ENCODE results near the gene ADCY9.
"Not testable (repeated sequence)": the region's sequence is repeated elsewhere in the genome, so short reads cannot be mapped to it uniquely, and the experiment has no call there.

The ADCY9 gene

DNA sequence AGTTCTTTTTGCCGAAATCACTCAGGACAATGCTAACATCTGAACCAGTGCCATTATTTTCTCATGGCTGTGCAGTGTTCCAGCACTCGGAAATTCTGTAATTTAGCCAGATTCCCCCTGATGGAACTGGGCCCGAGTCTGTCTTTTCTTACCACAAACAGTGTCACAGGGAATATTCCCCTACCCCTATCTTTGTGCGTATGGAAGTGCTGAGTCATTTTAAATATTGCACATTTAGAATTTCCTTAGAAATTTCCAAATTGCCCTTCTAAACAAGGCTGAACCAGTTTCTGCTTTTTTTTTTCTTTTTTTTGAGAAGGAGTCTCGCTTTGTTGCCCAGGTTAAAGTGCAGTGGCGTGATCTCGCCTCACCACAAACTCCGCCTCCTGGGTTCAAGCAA is 147.7 kb downstream of the ADCY9 start:
- DNase-seq, result no peak

- no peak for DNase-seq
These were observed 149.6 kb downstream of the ADCY9 start for GRCh38 chr16:3966681-3967080.

DNA sequence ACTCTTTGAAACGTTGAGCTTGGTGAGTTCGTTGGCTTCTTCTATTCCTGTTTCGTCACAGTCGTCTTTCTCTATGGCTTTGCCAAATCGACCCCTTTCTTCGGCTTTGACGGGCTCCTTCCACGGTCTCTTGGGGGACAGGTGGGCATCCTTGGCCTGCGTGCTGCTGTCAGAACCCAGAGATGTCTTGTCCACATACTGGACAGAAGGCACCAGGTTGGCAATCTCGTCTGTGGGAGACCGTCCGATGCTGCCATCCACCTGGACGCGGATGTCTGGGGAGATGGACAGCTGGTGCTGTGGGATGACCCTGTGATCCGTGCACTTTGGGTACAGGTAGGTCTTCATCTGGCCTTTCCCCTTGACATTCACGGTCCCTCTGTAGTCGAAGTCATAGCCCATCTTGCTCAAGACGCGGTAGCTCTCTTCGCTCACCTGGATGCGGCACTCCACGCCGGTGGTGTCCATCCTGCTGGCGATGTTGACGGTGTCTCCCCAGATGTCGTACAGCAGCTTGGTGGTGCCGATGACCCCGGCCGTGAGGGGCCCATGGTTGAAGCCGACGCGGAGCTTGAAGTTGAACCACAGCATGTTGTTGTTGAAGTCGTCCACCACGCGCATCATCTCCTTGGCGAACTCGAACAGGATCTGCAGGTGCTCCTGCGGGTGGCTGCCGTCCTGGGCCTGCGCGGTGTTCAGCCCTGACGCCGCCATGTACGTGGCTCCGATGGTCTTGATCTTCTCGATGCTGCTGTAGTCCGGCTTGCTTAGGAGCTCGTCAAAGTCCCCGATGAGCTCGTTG is 150.3 kb downstream of the ADCY9 start:
- DNase-seq, result no peak

DNA sequence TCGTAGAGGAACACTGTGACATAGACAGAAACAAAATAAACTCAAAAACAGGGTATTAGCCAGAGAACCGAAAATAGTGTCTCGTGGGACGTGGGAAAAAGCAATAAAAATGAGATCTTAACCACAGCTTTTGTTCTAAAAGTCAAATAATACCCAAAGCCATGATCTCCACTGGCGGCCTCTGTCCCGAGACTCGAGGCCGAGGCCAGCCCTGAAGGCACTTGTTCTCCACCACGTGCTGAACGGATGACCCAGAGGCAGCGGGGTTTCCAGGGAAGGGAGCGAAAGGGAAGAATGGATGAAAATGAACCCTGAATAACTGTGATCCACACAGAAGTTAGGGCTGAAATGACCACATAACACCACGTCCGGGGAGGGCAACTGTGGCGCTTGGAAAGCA is 150.9 kb downstream of the ADCY9 start:
- DNase-seq, result no peak

DNA sequence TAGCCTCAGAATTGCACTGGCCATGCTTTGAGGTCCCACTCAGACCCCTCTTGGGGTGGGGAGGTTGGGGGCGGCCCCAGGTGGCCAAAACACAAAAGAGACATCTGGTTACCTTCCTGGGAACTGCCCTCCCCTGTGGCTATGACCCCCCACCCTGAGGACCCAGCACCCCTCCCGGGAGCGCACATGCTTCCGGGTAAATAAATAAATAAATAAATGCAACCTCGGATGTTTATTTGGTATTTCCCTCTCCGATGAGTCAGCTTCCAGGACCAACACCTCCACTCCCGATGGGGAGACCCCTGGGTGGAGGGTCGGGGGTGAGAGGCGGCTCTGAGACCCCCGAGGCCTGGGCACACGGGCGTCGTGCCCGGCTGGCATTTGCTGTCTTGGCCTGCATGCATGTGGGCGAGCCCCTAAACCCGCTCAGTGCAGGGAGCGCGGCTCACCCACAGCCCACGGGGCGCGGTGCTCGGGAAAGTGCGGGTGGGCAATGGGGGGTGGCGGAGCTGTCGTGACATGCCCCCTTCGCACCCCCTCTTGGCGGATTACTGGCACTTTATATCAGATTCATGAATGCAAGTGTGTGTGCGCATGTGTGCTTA is 151.5 kb downstream of the ADCY9 start:
- DNase-seq, result no peak

DNA sequence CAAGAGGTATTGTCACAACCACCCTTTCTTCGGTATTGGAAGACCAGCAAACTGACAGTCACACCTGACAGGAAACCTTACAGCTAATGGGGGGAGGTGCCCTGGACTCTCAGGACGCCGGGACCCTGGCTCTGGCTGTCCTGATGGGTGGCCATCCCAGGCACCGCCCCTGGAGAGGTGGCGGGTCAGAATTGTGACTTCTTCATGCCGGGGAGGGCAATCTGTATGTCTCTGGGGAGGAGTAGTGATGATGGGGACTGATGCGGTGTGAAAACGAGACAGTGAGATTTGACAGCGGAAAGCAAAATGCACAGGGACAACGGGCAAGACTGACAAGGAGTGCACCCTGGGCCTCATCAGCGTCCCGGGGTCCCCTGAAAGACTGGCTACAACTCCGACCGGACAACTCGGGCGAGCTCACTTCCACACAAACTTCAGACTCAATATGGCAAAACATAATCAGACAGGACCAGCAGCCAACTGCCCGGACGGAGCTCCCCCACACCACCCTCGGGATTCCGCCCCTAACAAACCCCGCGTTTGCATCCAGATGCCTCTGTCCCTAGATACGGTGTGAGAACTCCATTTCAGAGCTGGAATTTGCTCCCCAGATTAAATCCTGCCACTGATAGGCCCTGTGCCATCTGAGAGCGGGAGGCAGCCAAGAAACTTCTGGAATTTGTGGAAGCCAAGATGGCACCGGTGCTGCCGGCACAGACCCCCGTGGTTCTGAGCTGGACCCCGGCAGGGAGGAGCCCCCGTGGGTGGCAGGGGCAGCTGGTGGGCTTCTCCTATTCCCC is 152.2 kb downstream of the ADCY9 start:
- no peak for DNase-seq

GRCh38 chr16:3963203-3963602 is 153.0 kb downstream of the ADCY9 start:
- DNase-seq, result no peak

GRCh38 chr16:3961449-3961849 is 154.8 kb downstream of the ADCY9 start:
- DNase-seq, result no peak

DNA sequence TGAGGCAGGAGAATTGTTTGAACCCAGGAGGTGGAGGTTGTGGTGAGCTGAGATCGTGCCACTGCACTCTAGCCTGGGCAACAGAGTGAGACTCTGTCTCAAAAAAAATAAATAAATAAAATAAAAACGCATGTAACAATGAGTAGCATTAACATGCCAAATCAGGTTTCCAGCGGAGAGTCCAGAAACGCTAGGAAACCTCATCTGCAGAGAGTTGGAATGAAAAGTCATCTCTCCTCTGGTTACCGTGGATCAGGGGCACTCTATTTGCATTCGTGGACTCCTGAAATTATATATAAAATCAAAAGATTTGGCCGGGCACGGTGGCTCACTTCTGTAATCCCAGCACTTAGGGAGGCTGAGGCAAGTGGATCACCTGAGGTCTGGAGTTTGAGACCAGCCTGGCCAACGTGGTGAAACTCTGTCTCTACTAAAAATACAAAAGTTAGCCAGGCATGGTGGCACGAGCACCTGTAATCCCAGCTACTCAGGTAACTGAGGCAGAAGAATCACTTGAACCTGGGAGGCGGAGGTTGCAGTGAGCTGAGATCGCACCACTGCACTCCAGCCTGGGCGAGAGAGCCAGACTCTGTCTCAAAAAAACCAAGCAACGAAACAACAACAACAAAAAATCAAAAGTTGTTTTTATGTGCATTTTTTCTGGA is 156.2 kb downstream of the ADCY9 start:
- DNase-seq, result not testable (repeated sequence)

- no peak for DNase-seq
These were observed 157.1 kb downstream of the ADCY9 start for GRCh38 chr16:3959148-3959547.

GRCh38 chr16:3957344-3957980 is 158.8 kb downstream of the ADCY9 start:
- no peak for DNase-seq

DNA sequence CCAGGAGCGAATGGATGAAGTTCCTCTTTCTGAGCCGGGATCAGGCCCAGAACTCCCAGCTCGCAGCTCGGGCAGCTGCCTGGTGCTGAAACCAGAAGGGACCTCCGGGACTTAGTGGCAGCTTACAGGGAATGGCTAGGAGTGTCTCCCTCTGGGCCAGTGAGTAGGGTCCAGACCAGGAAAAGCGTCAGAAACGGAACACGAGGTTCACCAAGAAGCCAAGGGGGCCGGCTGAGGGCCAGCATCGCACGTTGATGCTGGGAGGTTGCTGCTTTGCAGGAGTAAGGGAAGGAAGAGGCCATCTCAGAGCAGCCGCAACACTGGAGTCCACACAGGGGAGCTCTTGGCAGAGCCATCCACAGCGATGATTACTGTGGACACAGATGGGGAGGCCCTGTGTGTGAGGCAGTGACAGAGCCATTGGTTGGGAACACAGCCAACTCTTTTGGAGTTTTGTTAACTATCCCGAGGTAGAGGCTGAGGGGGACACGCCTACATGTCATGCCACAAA is 161.8 kb downstream of the ADCY9 start:
- DNase-seq, result peak in 1 of 2 experiments; percentile 57

- no peak for DNase-seq
These were observed 162.4 kb downstream of the ADCY9 start for GRCh38 chr16:3953728-3954410.

GRCh38 chr16:3952737-3953131 is 163.5 kb downstream of the ADCY9 start:
- DNase-seq, result no peak

DNA sequence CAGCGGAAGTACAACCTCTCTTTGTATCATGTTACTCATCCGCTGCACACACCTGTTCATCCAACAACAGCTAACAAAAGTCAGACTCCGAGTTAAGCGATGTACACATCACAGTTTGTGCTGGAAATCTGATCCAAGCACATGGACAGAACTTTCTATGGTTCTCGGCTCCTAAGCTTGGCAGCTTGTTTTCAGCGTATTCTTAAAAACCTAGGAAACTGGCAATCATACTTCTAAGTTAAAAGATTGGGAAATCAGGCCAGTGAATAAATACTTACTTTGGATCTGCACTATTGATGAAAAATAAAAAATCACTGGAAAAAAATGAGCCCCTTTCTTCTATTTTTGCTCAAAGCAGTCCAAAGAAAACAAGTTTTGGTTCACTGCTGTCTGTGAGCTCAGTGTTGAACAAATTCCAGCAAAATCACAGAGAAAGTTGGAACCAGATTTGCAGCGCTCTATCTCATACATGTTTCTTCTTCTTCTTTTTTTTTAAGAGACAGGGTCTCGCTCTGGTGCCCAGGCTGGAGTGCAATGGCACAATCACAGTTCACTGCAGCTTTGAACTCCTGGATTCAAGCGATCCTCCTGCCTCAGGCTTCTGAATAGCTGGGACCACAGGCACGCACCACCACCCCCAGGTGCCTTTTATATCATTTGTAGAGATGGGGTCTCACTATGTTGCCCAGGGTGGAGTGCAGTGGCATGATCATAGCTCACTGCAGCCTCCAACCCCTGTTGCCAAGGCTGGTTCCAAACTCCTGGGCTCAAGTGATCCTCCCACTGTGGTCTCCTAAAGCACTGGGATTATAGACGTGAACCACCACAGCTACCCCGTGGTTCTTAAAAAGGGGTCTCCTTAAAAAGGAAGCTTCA is 164.1 kb downstream of the ADCY9 start:
- peak; percentile 68 to 83 for DNase-seq

DNA sequence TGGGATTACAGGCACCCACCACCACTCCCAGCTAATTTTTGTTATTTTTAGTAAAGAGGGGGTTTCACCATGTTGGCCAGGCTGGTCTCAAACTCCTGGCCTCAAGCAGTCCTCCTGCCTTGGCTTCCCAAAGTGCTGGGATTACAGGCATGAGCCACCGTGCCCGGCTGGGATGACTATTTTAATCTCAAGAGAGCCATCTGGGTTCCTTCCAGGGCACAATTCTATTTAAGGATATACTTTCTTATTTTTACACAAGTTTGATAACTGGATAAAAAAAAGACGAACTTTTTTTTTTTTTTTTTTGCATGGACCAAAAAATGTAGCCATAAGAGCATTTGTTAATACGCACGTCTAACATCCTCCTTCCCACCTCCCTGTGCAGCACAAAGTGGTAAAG is 164.9 kb downstream of the ADCY9 start:
- DNase-seq, result peak in 1 of 2 experiments; percentile 32

- peak in 1 of 2 experiments; percentile 61 for DNase-seq
These were observed 165.7 kb downstream of the ADCY9 start for GRCh38 chr16:3950343-3951193.

GRCh38 chr16:3949946-3950342 is 166.3 kb downstream of the ADCY9 start:
- no peak for DNase-seq

DNA sequence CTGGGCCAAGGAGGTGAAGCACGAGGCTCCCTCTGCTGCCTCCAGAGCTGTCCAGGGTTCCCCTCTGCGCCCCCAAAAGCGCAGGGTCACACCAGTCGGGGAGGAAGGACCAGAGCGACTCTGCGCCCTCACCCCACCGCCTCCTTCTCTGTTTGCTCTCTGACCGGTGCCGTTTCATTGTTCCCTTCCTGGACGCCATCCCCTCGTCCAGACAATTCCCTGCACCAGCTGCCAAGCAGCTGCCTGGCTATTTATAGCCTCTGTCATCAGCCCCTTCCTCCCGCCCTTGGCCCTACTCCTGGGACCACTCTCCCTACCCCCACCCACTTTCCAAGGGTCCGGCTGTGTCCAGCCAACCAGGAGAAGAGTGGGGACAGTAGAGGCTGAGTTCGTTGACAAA is 167.0 kb downstream of the ADCY9 start:
- no peak for DNase-seq
